GM12873 (cell line): ENCODE data around the gene ALDH1A3.

Source experiments
- TF ChIP-seq, protein P1 (sequence below): IDR thresholded peaks from 2 replicates; pipeline ENCODE4 v1.5.1; 2012; ENCODE audit warnings: low read depth, mild to moderate bottlenecking, moderate library complexity, low read length, control low read depth; ENCODE audit not compliant: insufficient read depth; ENCODE audit errors: missing control alignments

Gene ALDH1A3

DNA sequence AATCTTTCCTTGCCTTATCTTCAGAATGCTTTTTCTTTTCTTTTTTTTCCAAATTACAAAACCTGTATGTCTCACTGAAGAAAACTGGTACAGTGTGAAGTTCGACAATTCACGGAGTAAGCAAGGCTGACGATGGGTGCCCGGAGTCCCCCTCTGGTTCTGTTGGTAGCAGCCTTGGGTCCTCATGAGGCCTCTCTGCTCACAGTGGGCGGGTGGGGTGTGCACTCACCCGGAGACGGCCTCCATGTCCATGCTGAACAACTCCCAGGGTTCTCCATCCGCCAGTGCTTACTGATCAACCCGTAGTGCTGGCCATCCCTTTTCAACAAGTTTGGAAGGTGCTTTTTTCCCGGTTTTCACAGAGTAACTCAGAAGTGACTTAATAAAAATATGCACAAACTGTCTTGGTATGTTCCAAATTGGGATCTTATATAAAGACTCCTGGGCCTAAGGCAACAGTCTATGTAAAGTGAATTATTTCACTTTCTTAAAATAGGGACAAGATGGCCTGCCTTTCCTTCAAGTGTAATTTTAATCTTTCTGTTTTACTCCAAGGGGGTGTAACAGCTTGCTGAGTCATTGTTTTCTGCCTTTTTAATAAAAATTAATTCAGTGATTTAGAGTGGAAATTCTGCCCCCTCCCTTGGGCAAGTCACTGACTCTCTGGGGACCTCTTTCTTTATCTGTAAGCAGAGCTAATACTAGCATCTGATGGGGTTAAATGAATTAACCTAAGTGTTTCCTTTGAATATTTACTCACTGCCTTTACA, 63.2 kb downstream of the ALDH1A3 start:
- TF ChIP-seq, protein P1, sequence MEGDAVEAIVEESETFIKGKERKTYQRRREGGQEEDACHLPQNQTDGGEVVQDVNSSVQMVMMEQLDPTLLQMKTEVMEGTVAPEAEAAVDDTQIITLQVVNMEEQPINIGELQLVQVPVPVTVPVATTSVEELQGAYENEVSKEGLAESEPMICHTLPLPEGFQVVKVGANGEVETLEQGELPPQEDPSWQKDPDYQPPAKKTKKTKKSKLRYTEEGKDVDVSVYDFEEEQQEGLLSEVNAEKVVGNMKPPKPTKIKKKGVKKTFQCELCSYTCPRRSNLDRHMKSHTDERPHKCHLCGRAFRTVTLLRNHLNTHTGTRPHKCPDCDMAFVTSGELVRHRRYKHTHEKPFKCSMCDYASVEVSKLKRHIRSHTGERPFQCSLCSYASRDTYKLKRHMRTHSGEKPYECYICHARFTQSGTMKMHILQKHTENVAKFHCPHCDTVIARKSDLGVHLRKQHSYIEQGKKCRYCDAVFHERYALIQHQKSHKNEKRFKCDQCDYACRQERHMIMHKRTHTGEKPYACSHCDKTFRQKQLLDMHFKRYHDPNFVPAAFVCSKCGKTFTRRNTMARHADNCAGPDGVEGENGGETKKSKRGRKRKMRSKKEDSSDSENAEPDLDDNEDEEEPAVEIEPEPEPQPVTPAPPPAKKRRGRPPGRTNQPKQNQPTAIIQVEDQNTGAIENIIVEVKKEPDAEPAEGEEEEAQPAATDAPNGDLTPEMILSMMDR = no peak

DNA sequence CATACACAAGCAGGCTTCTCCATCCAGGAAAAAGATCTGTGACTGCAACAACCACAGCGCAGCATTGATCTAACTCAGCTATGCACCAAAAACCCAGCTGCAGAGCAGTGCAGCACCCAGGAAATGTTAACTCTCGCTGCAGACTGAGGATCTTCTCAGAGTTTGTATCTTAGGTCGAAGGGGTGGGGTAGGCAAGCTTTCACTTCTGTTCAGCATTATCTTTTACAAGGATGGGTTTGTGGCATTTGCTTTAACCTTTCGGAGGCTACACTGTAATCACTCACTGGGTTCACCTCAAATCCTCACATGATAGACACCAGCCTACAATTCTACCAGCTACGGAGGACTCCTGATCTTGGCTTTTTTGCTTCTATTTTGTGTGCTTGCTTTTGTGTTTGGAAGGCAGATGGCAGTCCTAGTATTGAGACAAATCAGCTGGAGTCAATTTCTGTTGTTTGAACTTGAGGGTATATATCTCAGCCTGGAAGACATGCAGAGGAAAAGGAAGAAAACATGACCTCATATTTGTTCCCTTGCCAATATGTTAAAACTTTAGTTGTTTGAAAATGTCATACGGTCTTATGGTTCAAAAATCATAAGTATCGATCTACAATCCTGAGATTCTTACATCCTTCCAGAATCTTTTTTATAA, 64.7 kb downstream of the ALDH1A3 start:
- TF ChIP-seq, protein P1 = no peak

DNA sequence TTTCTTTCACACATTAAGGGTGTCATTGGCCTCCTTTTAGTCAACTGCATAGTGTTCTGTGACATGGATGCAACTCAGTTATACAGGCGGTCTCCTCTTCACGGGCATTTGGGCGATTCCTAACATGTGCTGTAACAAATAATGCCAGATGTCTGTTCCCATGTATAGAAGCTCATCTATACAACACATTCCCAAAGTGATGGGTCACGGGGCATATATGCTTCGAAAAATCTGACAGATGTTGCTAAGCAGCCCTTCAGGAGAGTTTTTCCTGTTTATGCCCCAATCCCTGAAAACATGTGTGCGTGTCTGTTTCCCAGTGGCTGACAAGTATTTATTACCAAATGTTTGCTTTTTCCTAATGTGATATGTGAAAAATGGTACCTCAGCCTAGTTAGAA, 65.4 kb downstream of the ALDH1A3 start:
- TF ChIP-seq, protein P1 = no peak

DNA sequence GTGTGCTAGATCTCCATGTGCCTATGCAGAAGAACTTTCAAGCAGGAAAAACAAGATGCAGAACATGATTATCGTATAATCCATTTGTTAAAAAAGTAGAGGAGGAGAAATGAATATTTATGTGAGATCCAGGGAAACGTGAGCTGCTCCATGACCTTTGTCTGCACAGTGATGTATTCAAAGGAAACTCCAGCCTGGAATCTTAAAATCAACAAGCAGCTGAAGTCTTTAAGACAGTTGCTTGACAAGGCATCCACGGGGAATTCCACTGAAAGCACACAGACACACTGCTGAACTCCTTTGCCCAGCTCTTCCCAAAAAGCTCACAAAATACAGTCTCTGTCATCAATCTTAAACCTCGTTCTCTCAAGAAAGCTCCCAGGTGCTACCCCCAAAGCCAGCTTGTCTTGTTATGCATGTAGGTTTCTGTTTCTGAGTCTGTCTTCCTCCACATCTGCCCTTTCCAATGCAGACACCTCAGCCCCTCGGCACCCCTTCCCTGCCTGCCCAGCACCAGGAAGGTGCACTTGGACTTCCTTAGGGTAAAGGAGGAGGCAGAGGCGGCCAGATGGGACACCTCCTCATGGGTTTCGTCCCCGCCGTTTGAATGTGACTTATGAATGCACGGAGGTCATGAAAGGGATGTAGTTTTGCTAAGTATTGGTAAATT, 68.3 kb downstream of the ALDH1A3 start:
- TF ChIP-seq, protein P1 = no peak

DNA sequence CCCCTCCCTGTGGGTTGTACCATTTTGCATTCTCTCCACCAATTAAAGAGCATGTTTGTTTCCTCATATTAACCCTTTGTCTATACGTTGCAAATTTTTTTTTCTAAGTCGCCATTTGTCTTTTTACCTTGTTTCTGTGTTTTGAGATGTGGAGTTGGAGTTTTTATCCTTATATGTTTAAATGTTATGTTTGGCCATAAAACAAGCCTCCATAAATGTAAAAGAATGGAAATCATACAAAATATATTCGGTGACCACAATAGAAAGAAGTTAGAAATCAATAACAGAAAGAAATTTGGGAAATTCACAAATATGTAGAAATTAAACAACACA, 68.8 kb downstream of the ALDH1A3 start:
- TF ChIP-seq, protein P1 = no peak

DNA sequence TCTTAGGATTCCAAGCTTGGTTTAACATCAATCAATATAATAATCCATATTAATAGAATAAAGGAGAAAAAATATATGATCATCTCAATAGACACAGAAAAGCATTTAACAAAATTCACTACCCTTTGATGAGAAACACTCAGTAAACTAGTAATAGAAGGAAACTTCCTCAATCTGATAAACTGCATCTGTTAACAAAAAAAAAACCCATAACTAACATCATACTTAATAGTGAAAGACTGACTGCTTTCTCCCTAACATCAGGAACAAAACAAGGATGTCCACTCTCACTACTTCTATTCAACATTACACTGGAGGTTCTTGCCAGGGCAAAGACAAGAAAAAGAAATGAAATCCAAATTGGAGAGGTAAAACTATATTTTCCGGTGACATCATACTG, 70.1 kb downstream of the ALDH1A3 start:
- TF ChIP-seq, protein P1 = no peak

DNA sequence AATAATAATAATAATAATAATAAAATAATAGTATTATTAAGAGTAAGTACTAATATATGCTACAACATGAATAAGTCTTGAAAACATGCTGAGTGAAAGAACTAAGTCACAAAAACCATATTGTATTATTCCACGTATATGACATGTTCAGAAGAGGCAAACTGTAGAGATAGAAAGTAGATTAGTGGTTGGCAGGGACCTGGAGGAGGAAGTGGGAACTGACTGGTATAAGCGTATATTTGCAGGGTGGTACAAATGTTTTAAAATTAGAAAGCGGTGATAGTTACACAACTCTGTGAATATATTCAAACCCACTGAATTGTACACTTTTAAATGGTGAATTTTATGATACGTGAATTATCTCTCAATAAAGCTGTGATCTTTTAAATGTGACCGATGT, 72.3 kb downstream of the ALDH1A3 start:
- TF ChIP-seq, protein P1 = no peak
